Panc1 (cell line): ENCODE measurements around the gene NSRP1. TPM values are rescaled to one million over a fixed set of nuclear protein-coding genes. Genes with fewer than 3 reads are reported as not detected.

Experiments used
- ATAC-seq: fragments of 200-7000 bp; cut with Tn5 transposase; 2 replicates; pipeline ENCODE4 v1.9.1; 2020; ENCODE audit warnings: mild to moderate bottlenecking, moderate library complexity
- BruUV-seq: library from RNA; stranded (reverse); fragments of 400-500 nt; replicated peaks from 2 replicates; lab custom pipeline; 2021; lab: Mats Ljungman, UMichigan
- CTCF ChIA-PET: fragments of 300-600 bp; sonication (Branson Sonifier 250); formaldehyde crosslinking; loops from one replicate; lab custom pipeline; 2022; ENCODE audit warnings: antibody characterized with exemption; lab: Charles Lee
- POLR2A ChIA-PET: fragments of 300-600 bp; sonication (Branson Sonifier 250); formaldehyde crosslinking; loops from one replicate; lab custom pipeline; 2022; ENCODE audit warnings: antibody characterized with exemption; lab: Charles Lee
- DNase-seq: peaks from one replicate; pipeline ENCODE4 v3.0.0-alpha.2; 2010; ENCODE audit warnings: low read depth, low spot score
- H3K27ac ChIP-seq: 2 replicates; pipeline ENCODE4 v1.5.1; 2011; ENCODE audit warnings: mild to moderate bottlenecking, low read length, inconsistent platforms
- H3K27me3 ChIP-seq: fragments of 200-500 bp; sonication (Bioruptor generic); 2 replicates; pipeline ENCODE4 v1.6.0; 2014; ENCODE audit warnings: low read length, inconsistent platforms; ENCODE audit not compliant: control insufficient read depth, insufficient read depth
- H3K36me3 ChIP-seq: fragments of 200-500 bp; sonication (Bioruptor generic); 2 replicates; pipeline ENCODE4 v1.5.1; 2014; ENCODE audit warnings: inconsistent platforms, mild to moderate bottlenecking, low read length, moderate library complexity; ENCODE audit not compliant: control insufficient read depth, insufficient read depth
- H3K4me1 ChIP-seq: 2 replicates; pipeline ENCODE4 v1.5.1; 2011; ENCODE audit warnings: inconsistent platforms, mild to moderate bottlenecking, low read length, moderate library complexity; ENCODE audit not compliant: control insufficient read depth, insufficient read depth
- H3K4me3 ChIP-seq, 2 experiments: 2 replicates each; pipeline ENCODE4 v1.5.1; 2011 to 2012; ENCODE audit warnings: low read depth in 2 of 2, low read length in 2 of 2, mild to moderate bottlenecking in 2 of 2, inconsistent platforms in 1 of 2, moderate library complexity in 1 of 2
- H3K9me3 ChIP-seq: fragments of 200-500 bp; sonication (Bioruptor generic); 2 replicates; pipeline ENCODE4 v1.5.1; 2014; ENCODE audit warnings: low read depth, mild to moderate bottlenecking, inconsistent platforms, low read length, moderate library complexity; ENCODE audit not compliant: control insufficient read depth, insufficient read depth
- CTCF ChIP-seq: fragments of 450-650 bp; IDR thresholded peaks from 2 replicates; pipeline ENCODE4 v1.5.1; 2017; ENCODE audit warnings: mild to moderate bottlenecking
- POLR2AphosphoS5 ChIP-seq: IDR thresholded peaks from 2 replicates; pipeline ENCODE4 v1.6.1; 2012; ENCODE audit warnings: mild to moderate bottlenecking, low read depth, low read length, moderate library complexity
- REST ChIP-seq, 2 experiments: IDR thresholded peaks; 2 replicates each; pipeline ENCODE4 v1.6.1; 2011 to 2012; ENCODE audit warnings: low read depth in 2 of 2, control low read depth in 1 of 2, low read length in 1 of 2, mild to moderate bottlenecking in 1 of 2, moderate library complexity in 1 of 2; ENCODE audit not compliant: insufficient read depth in 1 of 2
- SIN3A ChIP-seq: IDR thresholded peaks from 2 replicates; pipeline ENCODE4 v1.6.1; 2012; ENCODE audit warnings: low read depth, mild to moderate bottlenecking, low read length, moderate library complexity, borderline replicate concordance; ENCODE audit not compliant: insufficient read depth
- TCF7L2 ChIP-seq: IDR thresholded peaks from 2 replicates; pipeline ENCODE4 v1.6.1; 2011; ENCODE audit warnings: mild to moderate bottlenecking, low read depth, low read length, inconsistent platforms
- in situ Hi-C: cut with HindIII; loops from 2 replicates; pipeline ENCODE4 v1.10.0; 2016; ENCODE audit warnings: low sequenced_read_pairs, low pct_unique_long_range_greater_than_20kb
- intact Hi-C: fragments of 100-400 bp; cut with micrococcal nuclease; formaldehyde crosslinking; loops from one replicate; pipeline ENCODE4 v1.10.0; 2022; ENCODE audit not compliant: unreplicated experiment
- total RNA-seq: library from RNA; stranded (reverse); gene quantifications from one replicate; pipeline ENCODE4 v1.2.1, GENCODE V29; 2021; ENCODE audit not compliant: unreplicated experiment

NSRP1 gene
- total RNA-seq, 1 experiment from 2014 or later = 30.5 TPM

- CTCF ChIA-PET = no interaction called here
- Histone ChIP-seq H3K9me3 (no peaks in the 10 kb centered on the region), H3K4me3 (no peak overlapping the region), H3K4me1 (peaks cover 14% of the 10 kb centered on the region), H3K27ac (no peak overlapping the region), H3K36me3 (no peaks in the 10 kb centered on the region), H3K27me3 (peaks cover 18% of the 10 kb centered on the region)
- DNase-seq (no peak), ATAC-seq (no peak)
- TF ChIP-seq CTCF (no peak), TCF7L2 (no peak), POLR2AphosphoS5 (no peak), SIN3A (no peak), REST (IDR thresholded peaks at IDR 0.05; ENCODE audit: insufficient read depth in 1 of 2, low read depth in 2 of 2, low read length in 1 of 2) (no peak)
- POLR2A ChIA-PET = no interaction called here
- no TSS peak for BruUV-seq
- in situ Hi-C loops (no loop called here), intact Hi-C loops (no loop called here)
Measured at GRCh38 chr17:30232015-30232823, 115.6 kb downstream of the NSRP1 start.

GRCh38 chr17:30232824-30233427 lies 116.3 kb downstream of the NSRP1 start:
- POLR2A ChIA-PET = no interaction called here
- CTCF ChIA-PET = no interaction called here
- in situ Hi-C loops (no loop called here), intact Hi-C loops (no loop called here)
- no peak for DNase-seq
- H3K36me3 ChIP-seq = no peaks in the 10 kb centered on the region
- no peaks in the 10 kb centered on the region for H3K9me3 ChIP-seq
- peaks cover 20% of the 10 kb centered on the region for H3K4me1 ChIP-seq
- no peak overlapping the region for H3K4me3 ChIP-seq
- no peak overlapping the region for H3K27ac ChIP-seq
- TF ChIP-seq POLR2AphosphoS5 = no peak
- TF ChIP-seq REST (IDR thresholded peaks at IDR 0.05; ENCODE audit: insufficient read depth in 1 of 2, low read depth in 2 of 2, low read length in 1 of 2) = no peak
- no peak for TF ChIP-seq SIN3A
- no peak for TF ChIP-seq TCF7L2
- no peak for TF ChIP-seq CTCF
- ATAC-seq = no peak
- no TSS peak for BruUV-seq
- peaks cover 18% of the 10 kb centered on the region for H3K27me3 ChIP-seq
